Skeletal muscle tissue (tissue), 4 donors: ENCODE results near the gene KCNIP3. TPM values are rescaled to one million over a fixed set of nuclear protein-coding genes. Genes with fewer than 3 reads are reported as not detected.
"Not testable (repeated sequence)": the region's sequence is repeated elsewhere in the genome, so short reads cannot be mapped to it uniquely, and the experiment has no call there.

Experiments used
- H3K27ac ChIP-seq: one replicate; pipeline ENCODE4 v1.7.0; 2013; ENCODE audit warnings: mild to moderate bottlenecking, low read depth, low read length, inconsistent platforms
- H3K27me3 ChIP-seq, 3 donors: one replicate each; pipeline ENCODE4 v1.7.0; 2013; ENCODE audit warnings: low read length in 3 of 3; ENCODE audit not compliant: control insufficient read depth in 3 of 3, insufficient read depth in 3 of 3
- H3K36me3 ChIP-seq, 3 donors: one replicate each; pipeline ENCODE4 v1.7.0; 2013; ENCODE audit warnings: low read length in 3 of 3; ENCODE audit not compliant: control insufficient read depth in 3 of 3, insufficient read depth in 3 of 3
- H3K4me1 ChIP-seq, 3 donors: one replicate each; pipeline ENCODE4 v1.7.0; 2013; ENCODE audit warnings: low read length in 3 of 3, mild to moderate bottlenecking in 3 of 3; ENCODE audit not compliant: control insufficient read depth in 3 of 3, insufficient read depth in 3 of 3
- H3K4me3 ChIP-seq, 3 donors: one replicate each; pipeline ENCODE4 v1.7.0; 2013; ENCODE audit warnings: low read length in 3 of 3
- H3K9ac ChIP-seq, 3 donors: one replicate each; pipeline ENCODE4 v1.7.0; 2013; ENCODE audit warnings: low read length in 3 of 3, mild to moderate bottlenecking in 3 of 3, moderate library complexity in 2 of 3, low read depth in 1 of 3
- H3K9me3 ChIP-seq, 3 donors: one replicate each; pipeline ENCODE4 v1.7.0; 2013; ENCODE audit warnings: low read length in 3 of 3; ENCODE audit not compliant: control insufficient read depth in 3 of 3
- total RNA-seq: library from RNA; depleted of rRNA; stranded (reverse); fragments of >200 nt; gene quantifications from one replicate; pipeline ENCODE4 v1.2.3, GENCODE V29; 2014
- donor health status: Osteomylitis.

Gene KCNIP3
- total RNA-seq, 1 donor from 2014 or later = 2.1 TPM

DNA sequence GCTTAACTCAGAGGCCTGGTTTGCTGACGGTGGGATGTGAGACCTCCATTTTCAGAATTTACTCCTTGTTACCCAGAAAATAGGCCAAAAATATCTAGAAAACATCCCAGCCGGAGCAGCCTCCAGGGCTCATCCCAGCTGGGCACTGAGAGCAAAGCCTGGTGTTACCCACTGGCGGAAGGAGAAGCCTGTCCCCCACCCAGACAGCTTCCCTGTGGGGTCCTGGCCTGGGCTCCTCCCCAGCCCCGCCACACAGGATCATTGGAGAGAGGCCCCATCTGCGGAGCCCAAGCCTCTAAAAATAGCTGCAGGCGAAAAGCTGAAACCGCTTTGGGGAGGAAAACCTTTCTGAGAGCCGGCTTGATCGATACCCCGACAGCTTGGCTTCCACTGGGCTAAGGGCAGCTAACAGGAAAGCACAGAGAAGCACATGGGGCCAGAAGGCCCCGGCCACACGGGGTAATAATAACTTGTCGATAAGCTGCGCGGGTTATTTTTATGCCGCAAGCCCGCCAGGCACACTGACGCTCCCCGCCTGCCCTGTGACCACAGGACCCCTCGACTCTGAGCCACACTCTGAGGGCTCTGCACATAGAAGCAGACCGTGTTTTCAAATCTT lies 78.5 kb downstream of the KCNIP3 start:
- H3K4me3 ChIP-seq = no peak overlapping the region
- peaks cover 0 to 4% (median 0%) of the 10 kb centered on the region in 3 donors for H3K36me3 ChIP-seq
- no peak overlapping the region for H3K9ac ChIP-seq
- H3K4me1 ChIP-seq = no peaks in the 10 kb centered on the region
- H3K9me3 ChIP-seq = no peaks in the 10 kb centered on the region
- H3K27ac ChIP-seq = no peak overlapping the region
- H3K27me3 ChIP-seq = peaks cover 0 to 5% (median 0%) of the 10 kb centered on the region in 3 donors

DNA sequence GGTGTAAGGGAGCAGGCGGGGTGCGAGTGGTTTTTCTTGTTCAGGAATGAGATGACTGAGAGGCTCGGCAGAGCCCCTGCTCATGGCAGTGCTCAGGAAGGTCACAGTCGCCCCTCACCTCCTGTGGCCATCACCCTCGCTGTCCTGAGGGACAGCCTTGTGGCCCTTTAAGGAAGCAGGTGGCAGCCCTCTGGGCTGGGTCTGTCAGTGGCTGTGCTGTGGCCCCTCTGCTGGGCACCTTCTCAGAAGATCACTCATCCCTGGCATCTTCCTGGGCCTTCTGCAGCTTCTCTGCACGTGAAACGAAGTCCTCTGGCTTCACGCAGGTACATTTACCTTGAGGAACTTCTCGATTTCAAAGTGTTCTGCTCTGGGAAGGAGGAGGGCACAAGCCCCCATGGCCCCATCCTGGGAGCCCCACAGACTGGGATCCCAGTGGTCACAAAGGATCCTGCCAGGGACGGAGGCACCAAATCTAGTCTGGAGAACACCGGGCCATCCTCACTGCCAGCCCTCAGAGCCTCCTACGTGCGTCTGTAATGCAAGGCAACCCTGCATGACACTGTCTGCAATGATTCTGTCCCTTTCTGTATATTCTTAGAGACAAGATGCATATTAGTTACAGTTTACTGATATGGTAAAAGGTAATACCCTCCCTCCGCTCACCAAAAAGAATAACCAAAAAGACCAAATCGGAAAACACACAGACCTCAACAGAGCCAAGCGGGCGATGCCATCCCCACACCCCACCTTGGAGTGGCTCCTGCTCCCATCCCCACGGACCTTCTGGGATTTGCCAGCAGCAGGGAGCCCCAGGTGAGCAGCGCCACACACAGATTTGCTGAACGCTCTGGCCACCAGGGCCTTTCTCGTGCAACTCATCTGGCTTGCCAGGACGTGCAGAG lies 79.4 kb downstream of the KCNIP3 start:
- no peaks in the 10 kb centered on the region for H3K9me3 ChIP-seq
- no peak overlapping the region for H3K4me3 ChIP-seq
- H3K4me1 ChIP-seq = no peaks in the 10 kb centered on the region
- H3K36me3 ChIP-seq = peaks cover 0 to 4% (median 0%) of the 10 kb centered on the region in 3 donors
- H3K27me3 ChIP-seq = peaks cover 0 to 9% (median 0%) of the 10 kb centered on the region in 3 donors
- no peak overlapping the region for H3K27ac ChIP-seq
- H3K9ac ChIP-seq = no peak overlapping the region

DNA sequence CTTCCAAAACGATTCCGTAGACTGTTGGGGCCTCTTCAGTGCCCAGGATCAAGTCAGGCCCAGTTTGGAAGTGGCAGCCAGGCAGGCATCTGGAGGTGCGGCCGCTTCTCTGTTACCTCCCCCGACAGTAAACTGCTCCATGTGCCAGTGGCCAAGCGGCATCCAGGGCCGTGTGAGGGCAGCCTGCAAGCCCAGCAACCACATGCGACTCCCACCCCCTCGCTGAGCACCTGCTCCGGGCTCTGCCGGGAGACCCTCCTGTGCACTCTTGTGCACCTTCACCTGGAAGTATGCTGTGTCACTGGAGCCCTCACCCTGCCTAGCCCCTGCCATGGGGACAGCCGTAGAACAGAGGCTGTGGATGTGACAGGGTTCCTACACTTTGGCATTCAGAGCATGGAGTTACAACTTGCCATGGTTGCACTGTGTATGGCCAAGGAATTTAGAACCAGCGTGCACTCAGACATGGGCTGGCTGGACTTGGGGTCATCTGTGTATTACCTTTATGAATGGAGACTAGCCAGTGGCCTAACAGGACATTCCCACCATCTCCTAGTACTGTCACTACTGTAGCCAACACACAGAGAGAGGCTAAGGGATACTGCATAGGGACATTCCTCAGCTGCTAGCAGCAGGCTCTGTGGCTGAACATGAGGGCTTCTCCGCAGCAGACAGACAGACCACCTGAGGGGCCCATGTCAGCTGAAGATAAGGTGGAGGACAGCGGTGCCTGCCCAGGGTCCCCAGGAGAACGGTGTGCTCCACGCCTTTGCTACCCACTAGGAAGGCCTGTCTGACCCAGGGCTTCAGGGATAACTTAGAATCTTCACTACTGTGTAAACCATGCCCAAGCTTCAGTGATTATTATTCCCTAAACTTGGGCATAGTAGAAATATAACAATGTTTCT lies 80.3 kb downstream of the KCNIP3 start:
- Histone ChIP-seq H3K9ac (no peak overlapping the region), H3K36me3 (peaks cover 0 to 4% (median 0%) of the 10 kb centered on the region in 3 donors), H3K27ac (no peak overlapping the region), H3K4me1 (no peaks in the 10 kb centered on the region), H3K27me3 (peaks cover 0 to 10% (median 0%) of the 10 kb centered on the region in 3 donors), H3K9me3 (no peaks in the 10 kb centered on the region), H3K4me3 (no peak overlapping the region)

DNA sequence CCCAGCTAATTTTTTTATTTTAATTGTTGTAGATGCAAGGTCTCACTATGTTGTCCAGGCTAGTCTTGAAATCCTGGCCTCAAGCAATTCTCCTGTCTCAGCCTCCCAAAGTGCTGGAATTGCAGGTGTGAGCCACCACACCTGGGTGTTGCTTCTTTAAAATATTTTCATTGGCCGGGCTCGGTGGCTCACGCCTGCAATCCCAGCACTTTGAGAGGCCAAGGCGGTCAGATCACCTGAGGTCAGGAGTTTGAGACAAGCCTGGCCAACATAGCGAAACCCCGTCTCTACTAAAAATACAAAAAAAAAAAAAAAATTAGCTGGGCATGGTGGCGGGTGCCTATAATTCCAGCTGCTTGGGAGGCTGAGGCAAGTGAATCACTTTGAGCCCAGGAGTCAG lies 81.1 kb downstream of the KCNIP3 start:
- peaks cover 0 to 15% (median 0%) of the 10 kb centered on the region in 3 donors for H3K27me3 ChIP-seq
- not testable (repeated sequence) for H3K9me3 ChIP-seq, H3K27ac ChIP-seq, H3K36me3 ChIP-seq, H3K4me3 ChIP-seq, H3K9ac ChIP-seq, H3K4me1 ChIP-seq

DNA sequence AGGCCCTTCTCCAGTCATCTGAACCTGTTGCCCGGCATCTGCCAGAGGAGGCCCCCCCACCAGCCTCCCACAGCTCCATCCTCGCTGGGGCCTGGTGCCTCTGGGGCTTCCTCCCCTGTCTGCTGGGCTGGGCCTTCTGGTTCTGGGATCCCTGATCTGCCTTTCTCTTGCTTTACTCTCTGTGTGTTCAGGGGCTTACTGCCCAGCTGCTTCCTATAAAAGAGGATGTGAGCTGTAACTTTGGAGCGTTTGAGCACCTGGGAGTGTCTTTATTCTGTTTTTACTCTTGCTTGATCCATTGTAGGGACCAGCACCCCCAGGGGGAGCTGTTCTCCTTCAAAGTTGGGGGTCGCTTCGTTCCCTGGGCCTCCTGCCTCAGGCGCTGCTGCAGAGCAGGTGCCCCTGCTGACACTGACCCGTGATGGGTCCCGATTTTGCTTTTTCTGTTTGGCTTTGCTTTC lies 82.3 kb downstream of the KCNIP3 start:
- peaks cover 8 to 19% (median 8%) of the 10 kb centered on the region in 3 donors for H3K27me3 ChIP-seq
- H3K27ac ChIP-seq = no peak overlapping the region
- no peak overlapping the region for H3K9ac ChIP-seq
- H3K36me3 ChIP-seq = peaks cover 0 to 4% (median 0%) of the 10 kb centered on the region in 3 donors
- no peaks in the 10 kb centered on the region for H3K4me1 ChIP-seq
- no peaks in the 10 kb centered on the region for H3K9me3 ChIP-seq
- H3K4me3 ChIP-seq = no peak overlapping the region

DNA sequence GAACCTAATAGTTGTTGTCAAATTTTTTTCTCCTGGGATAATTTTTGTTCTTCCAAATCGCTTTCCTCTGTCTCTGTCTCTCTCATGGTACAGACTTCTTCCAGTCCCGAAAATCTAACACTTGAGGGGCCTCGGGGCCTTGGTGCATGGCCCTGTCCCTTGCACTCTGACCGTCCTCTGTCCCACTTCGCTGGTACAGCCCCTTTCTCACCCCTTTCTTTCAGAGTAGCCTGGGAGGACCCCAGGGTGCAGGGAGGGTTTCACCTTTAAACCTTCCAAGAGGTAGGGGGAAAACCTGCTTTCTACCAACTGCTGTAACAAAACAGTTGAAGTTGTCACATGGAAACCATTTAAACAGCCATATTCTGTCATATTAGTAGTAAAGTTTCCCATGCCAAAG lies 83.1 kb downstream of the KCNIP3 start:
- H3K9me3 ChIP-seq = no peaks in the 10 kb centered on the region
- peaks cover 12 to 26% (median 16%) of the 10 kb centered on the region in 3 donors for H3K27me3 ChIP-seq
- H3K4me1 ChIP-seq = peaks cover 0 to 5% (median 0%) of the 10 kb centered on the region in 3 donors
- no peak overlapping the region for H3K4me3 ChIP-seq
- H3K27ac ChIP-seq = no peak overlapping the region
- H3K36me3 ChIP-seq = peaks cover 0 to 4% (median 0%) of the 10 kb centered on the region in 3 donors
- no peak overlapping the region for H3K9ac ChIP-seq

DNA sequence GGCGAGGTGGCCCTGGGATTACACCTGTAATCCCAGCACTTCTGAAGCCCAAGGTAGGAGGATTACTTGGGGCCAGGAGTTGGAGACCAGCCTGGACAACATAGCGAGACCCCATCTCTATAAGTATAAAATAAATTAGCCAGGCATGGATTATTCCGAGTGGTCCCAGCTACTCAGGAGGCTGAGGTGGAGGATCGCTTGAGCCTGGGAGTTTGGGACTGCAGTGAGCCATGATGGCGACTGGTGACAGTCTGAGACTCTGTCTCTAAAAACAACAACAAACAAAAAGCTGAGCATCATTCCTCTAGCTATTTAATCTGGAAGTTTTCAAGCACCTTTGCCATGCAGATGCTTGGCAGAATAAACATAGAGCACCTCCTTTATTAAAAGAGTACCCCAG lies 83.6 kb downstream of the KCNIP3 start:
- Histone ChIP-seq H3K4me1 (peaks cover 0 to 5% (median under 1%) of the 10 kb centered on the region in 3 donors), H3K4me3 (no peak overlapping the region), H3K36me3 (peaks cover 0 to 4% (median 0%) of the 10 kb centered on the region in 3 donors), H3K27ac (no peak overlapping the region), H3K27me3 (peaks cover 12 to 23% (median 16%) of the 10 kb centered on the region in 3 donors), H3K9me3 (no peaks in the 10 kb centered on the region), H3K9ac (no peak overlapping the region)

DNA sequence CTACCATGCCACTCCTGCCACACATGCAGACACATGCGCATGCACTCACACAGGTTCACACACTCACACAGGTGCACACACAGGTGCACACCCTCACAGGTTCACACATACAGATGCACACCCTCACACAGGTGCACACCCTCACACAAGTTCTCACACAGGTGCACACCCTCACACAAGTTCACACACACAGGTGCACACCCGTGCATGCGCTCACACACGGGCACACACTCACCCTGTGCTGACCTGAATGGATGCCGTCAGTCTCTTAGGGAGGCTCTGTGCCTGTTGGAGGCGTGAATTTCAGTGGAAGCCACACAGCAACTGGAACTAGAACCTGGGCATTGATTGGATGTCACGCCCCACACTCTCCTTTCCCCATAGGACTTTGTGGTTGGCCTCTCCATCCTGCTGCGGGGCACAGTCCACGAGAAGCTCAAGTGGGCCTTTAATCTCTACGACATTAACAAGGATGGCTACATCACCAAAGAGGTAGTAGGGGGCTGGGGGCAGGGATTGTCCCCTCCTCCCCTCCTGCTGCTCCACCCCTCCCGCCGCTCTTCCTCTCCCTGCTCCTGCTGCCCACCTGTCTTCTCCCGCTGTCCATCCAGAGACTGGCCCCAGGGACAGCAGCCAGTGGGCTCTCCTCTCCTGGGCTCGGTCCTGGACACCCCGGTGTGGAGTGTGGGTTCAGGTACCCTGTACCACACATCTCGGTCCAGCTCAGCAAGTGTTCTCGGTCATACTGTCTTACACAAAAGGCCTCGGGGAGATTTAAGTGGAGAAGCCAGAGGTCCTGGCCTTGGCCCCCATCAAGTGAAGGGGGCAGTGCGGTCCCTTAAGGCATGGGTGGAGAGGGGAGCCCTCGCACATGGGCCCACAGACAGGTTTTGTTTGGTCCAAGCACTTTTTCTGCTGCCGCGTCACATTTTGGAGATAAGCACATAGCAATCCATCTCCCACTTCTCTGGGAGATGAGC lies 84.4 kb downstream of the KCNIP3 start:
- Histone ChIP-seq H3K27ac (no peak overlapping the region), H3K27me3 (peaks cover 14 to 24% (median 16%) of the 10 kb centered on the region in 3 donors), H3K4me3 (no peak overlapping the region), H3K4me1 (peaks cover 0 to 5% (median 2%) of the 10 kb centered on the region in 3 donors), H3K9ac (no peak overlapping the region), H3K9me3 (no peaks in the 10 kb centered on the region), H3K36me3 (peaks cover 0 to 4% (median 0%) of the 10 kb centered on the region in 3 donors)
